ENCODE data around the gene PLXNA2. TPM values are rescaled to one million over a fixed set of nuclear protein-coding genes. Genes with fewer than 3 reads are reported as not detected.

PLXNA2 gene
- total RNA-seq, 2 experiments from 2014 or later = 0.23 TPM; not detected in 1

DNA sequence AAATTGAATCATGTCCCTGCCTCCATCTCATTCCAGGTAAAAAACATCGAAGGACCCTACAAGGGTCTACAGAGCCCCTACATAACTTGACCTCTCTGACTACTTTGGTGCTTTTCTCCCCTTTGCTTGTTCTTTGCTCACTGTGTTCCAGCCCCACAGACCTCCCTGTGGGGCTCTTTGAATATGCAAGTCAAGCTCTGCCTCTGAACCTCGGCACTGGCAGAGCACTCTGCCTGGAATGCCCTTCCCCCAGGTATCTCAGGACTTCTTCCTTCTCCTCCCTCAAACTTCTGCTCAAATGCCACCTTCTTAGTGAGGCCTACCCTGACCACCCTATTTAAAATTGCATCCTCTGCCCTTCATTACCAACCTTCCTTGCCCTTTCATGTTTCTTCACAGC lies 245.5 kb downstream of the PLXNA2 start:
- CTCF ChIA-PET (ENCODE audit: unreplicated experiment) = no interaction called here
- Histone ChIP-seq H3K79me2 (ENCODE audit: insufficient read depth, low read depth, low read length) (no peaks in the 10 kb centered on the region), H3K27ac (ENCODE audit: low read depth, low read length, poor library complexity, severe bottlenecking) (no peak overlapping the region), H3K4me3 (ENCODE audit: low read depth, low read length, poor library complexity, severe bottlenecking) (no peak overlapping the region), H3K36me3 (ENCODE audit: insufficient read depth, low read length) (no peaks in the 10 kb centered on the region), H3K4me2 (ENCODE audit: low read length) (no peak overlapping the region), H2AFZ (ENCODE audit: low read length) (no peak overlapping the region), H4K20me1 (ENCODE audit: insufficient read depth, low read length) (no peaks in the 10 kb centered on the region), H3K9me3 (ENCODE audit: low read length) (no peaks in the 10 kb centered on the region), H3K4me1 (ENCODE audit: insufficient read depth, low read length, poor library complexity, severe bottlenecking) (no peaks in the 10 kb centered on the region), H3K9me2 (ENCODE audit: insufficient read depth, low read length) (no peaks in the 10 kb centered on the region)
- BruUV-seq (replicated peaks) = no TSS peak
- POLR2A ChIA-PET = no interaction called here
- intact Hi-C loops (cut with micrococcal nuclease; ENCODE audit: unreplicated experiment) = no loop called here
- TF ChIP-seq, protein P1, sequence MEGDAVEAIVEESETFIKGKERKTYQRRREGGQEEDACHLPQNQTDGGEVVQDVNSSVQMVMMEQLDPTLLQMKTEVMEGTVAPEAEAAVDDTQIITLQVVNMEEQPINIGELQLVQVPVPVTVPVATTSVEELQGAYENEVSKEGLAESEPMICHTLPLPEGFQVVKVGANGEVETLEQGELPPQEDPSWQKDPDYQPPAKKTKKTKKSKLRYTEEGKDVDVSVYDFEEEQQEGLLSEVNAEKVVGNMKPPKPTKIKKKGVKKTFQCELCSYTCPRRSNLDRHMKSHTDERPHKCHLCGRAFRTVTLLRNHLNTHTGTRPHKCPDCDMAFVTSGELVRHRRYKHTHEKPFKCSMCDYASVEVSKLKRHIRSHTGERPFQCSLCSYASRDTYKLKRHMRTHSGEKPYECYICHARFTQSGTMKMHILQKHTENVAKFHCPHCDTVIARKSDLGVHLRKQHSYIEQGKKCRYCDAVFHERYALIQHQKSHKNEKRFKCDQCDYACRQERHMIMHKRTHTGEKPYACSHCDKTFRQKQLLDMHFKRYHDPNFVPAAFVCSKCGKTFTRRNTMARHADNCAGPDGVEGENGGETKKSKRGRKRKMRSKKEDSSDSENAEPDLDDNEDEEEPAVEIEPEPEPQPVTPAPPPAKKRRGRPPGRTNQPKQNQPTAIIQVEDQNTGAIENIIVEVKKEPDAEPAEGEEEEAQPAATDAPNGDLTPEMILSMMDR (conservative IDR thresholded peaks at IDR 0.05; ENCODE audit: low read length) = no peak
- TF ChIP-seq EZH2phosphoT487 (IDR thresholded peaks at IDR 0.05; ENCODE audit: borderline replicate concordance, low read depth, low read length) = no peak
- DNase-seq (ENCODE audit: low spot score) = no peak

DNA sequence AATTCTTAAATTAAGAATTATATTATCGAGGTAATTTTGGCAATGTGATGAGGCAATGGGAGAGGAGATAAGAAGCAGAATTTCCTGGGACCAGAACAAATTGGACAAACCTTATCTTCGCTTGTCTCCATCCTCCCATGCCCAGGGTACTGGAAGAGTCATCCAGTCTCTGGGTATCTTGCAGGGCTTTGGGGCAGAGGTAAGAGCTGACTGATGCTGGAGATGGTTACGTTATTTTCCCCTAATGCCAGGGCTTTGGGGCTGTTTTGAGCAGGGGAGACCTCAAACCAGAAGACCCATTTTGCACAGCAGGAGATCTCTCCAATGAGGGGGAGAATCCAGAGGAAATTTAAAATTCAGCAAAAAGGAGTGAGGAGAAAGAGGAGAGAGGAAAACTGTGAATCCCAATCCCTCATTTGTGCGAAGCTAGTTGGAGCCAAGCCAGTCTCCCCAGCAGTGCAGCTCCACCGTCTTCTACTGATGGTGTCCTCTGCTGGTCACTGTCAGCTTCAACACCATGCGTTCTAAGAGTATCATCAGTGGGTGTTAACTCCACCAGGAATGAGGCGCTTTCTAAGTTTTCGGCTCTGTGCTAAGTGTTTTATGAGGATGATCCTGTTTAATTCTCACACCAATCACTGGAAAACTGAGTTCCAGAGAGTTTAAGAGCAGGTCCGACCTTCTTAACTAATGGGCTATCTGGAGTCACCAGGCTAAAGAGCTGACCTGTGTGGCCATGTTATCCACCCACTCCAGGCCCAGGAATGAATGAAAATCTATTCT lies 246.5 kb downstream of the PLXNA2 start:
- TF ChIP-seq EZH2phosphoT487 (IDR thresholded peaks at IDR 0.05; ENCODE audit: borderline replicate concordance, low read depth, low read length) = no peak
- TF ChIP-seq, protein P1 (conservative IDR thresholded peaks at IDR 0.05; ENCODE audit: low read length) = peak; percentile 88
- ChIA-PET POLR2A (no interaction called here), CTCF (ENCODE audit: unreplicated experiment) (no interaction called here)
- Histone ChIP-seq H3K4me2 (ENCODE audit: low read length) (no peak overlapping the region), H3K9me2 (ENCODE audit: insufficient read depth, low read length) (no peaks in the 10 kb centered on the region), H3K9me3 (ENCODE audit: low read length) (no peaks in the 10 kb centered on the region), H2AFZ (ENCODE audit: low read length) (no peak overlapping the region), H3K4me3 (ENCODE audit: low read depth, low read length, poor library complexity, severe bottlenecking) (no peak overlapping the region), H3K27ac (ENCODE audit: low read depth, low read length, poor library complexity, severe bottlenecking) (no peak overlapping the region), H3K4me1 (ENCODE audit: insufficient read depth, low read length, poor library complexity, severe bottlenecking) (no peaks in the 10 kb centered on the region), H3K79me2 (ENCODE audit: insufficient read depth, low read depth, low read length) (no peaks in the 10 kb centered on the region), H4K20me1 (ENCODE audit: insufficient read depth, low read length) (no peaks in the 10 kb centered on the region), H3K36me3 (ENCODE audit: insufficient read depth, low read length) (no peaks in the 10 kb centered on the region)
- no TSS peak for BruUV-seq (replicated peaks)
- intact Hi-C loops (cut with micrococcal nuclease; ENCODE audit: unreplicated experiment) = no loop called here
- peak; percentile 48 for DNase-seq (ENCODE audit: low spot score)

DNA sequence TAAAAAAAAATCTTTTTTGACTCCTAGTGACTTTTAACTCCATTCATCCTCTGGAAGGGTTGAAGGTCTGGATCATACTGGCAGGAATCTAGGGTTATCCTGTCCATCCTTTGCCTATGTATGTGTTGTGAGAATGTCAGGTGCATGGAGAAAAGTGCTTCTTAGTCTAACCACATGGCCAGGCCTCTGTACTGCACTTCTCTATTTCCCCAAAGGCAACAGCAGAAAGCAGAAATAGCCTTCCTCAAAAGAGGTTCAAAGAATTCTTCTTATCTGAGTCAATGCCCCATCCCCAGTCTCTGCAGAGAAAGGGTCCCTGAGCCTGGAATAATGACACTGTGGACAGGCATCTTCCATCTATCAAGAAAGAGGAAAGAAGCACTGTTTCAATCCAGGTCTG lies 247.5 kb downstream of the PLXNA2 start:
- BruUV-seq (replicated peaks) = no TSS peak
- intact Hi-C loops (cut with micrococcal nuclease; ENCODE audit: unreplicated experiment) = no loop called here
- Histone ChIP-seq H2AFZ (ENCODE audit: low read length) (no peak overlapping the region), H3K4me1 (ENCODE audit: insufficient read depth, low read length, poor library complexity, severe bottlenecking) (no peaks in the 10 kb centered on the region), H3K27ac (ENCODE audit: low read depth, low read length, poor library complexity, severe bottlenecking) (no peak overlapping the region), H3K9me3 (ENCODE audit: low read length) (no peaks in the 10 kb centered on the region), H3K79me2 (ENCODE audit: insufficient read depth, low read depth, low read length) (no peaks in the 10 kb centered on the region), H3K9me2 (ENCODE audit: insufficient read depth, low read length) (no peaks in the 10 kb centered on the region), H3K4me2 (ENCODE audit: low read length) (no peak overlapping the region), H3K4me3 (ENCODE audit: low read depth, low read length, poor library complexity, severe bottlenecking) (no peak overlapping the region), H3K36me3 (ENCODE audit: insufficient read depth, low read length) (no peaks in the 10 kb centered on the region), H4K20me1 (ENCODE audit: insufficient read depth, low read length) (no peaks in the 10 kb centered on the region)
- no peak for DNase-seq (ENCODE audit: low spot score)
- TF ChIP-seq, protein P1 (conservative IDR thresholded peaks at IDR 0.05; ENCODE audit: low read length) = no peak
- TF ChIP-seq EZH2phosphoT487 (IDR thresholded peaks at IDR 0.05; ENCODE audit: borderline replicate concordance, low read depth, low read length) = no peak
- ChIA-PET CTCF (ENCODE audit: unreplicated experiment) (no interaction called here), POLR2A (no interaction called here)

All from OCI-LY7 (cell line).